SK-N-SH treated with all-trans-retinoic acid at 6 μM for 48 hours (cell line): ENCODE results near the gene DOP1B.

Experiments used
- ATAC-seq: fragments of 200-7000 bp; cut with Tn5 transposase; 3 replicates; pipeline ENCODE4 v1.9.1; 2020; ENCODE audit warnings: mild to moderate bottlenecking, moderate library complexity
- ARNTL ChIP-seq: fragments of 450-650 bp; formaldehyde crosslinking; IDR thresholded peaks from 2 replicates; pipeline ENCODE4 v1.5.0; 2020; ENCODE audit warnings: low read depth, mild to moderate bottlenecking, moderate library complexity, borderline replicate concordance
- BACH2 ChIP-seq: fragments of 250-450 bp; sonication (Bioruptor Pico); IDR thresholded peaks from 2 replicates; pipeline ENCODE4 v1.9.0; 2021; ENCODE audit warnings: mild to moderate bottlenecking, borderline replicate concordance
- CSDC2 ChIP-seq: fragments of 250-450 bp; sonication (Bioruptor Pico); IDR thresholded peaks from 2 replicates; pipeline ENCODE4 v1.5.0; 2020; ENCODE audit warnings: mild to moderate bottlenecking, moderate library complexity
- ESRRG ChIP-seq: fragments of 250-450 bp; sonication (Bioruptor Pico); IDR thresholded peaks from 2 replicates; pipeline ENCODE4 v1.6.1; 2021; ENCODE audit warnings: mild to moderate bottlenecking
- GLIS3 ChIP-seq: fragments of 250-450 bp; sonication (Bioruptor Pico); IDR thresholded peaks from 2 replicates; pipeline ENCODE4 v1.5.0; 2020; ENCODE audit warnings: mild to moderate bottlenecking, moderate library complexity
- ISL1 ChIP-seq: fragments of 250-450 bp; sonication (Bioruptor Pico); IDR thresholded peaks from 2 replicates; pipeline ENCODE4 v2.1.2; 2022; ENCODE audit warnings: mild to moderate bottlenecking, moderate library complexity
- OSR1 ChIP-seq: fragments of 250-450 bp; sonication (Bioruptor Pico); IDR thresholded peaks from 2 replicates; pipeline ENCODE4 v1.8.0; 2022; ENCODE audit warnings: moderate library complexity, mild to moderate bottlenecking, inconsistent platforms
- PPARA ChIP-seq: fragments of 250-450 bp; sonication (Bioruptor Pico); IDR thresholded peaks from 2 replicates; pipeline ENCODE4 v1.5.0; 2020; ENCODE audit warnings: mild to moderate bottlenecking, borderline replicate concordance
- RARB ChIP-seq: fragments of 250-450 bp; sonication (Bioruptor Pico); IDR thresholded peaks from 2 replicates; pipeline ENCODE4 v1.8.0; 2021; ENCODE audit warnings: mild to moderate bottlenecking, moderate library complexity
- SNAI2 ChIP-seq: fragments of 250-450 bp; sonication (Bioruptor Pico); IDR thresholded peaks from 2 replicates; pipeline ENCODE4 v1.5.0; 2020; ENCODE audit warnings: mild to moderate bottlenecking, moderate library complexity
- TCF4 ChIP-seq: fragments of 250-450 bp; sonication (Bioruptor Pico); IDR thresholded peaks from 2 replicates; pipeline ENCODE4 v1.8.0; 2021; ENCODE audit warnings: mild to moderate bottlenecking, moderate library complexity, borderline replicate concordance
- TOX ChIP-seq: fragments of 250-450 bp; sonication (Bioruptor Pico); IDR thresholded peaks from 2 replicates; pipeline ENCODE4 v1.8.0; 2021; ENCODE audit warnings: mild to moderate bottlenecking, moderate library complexity, borderline replicate concordance
- ZC3H10 ChIP-seq: fragments of 250-450 bp; sonication (Bioruptor Pico); IDR thresholded peaks from 2 replicates; pipeline ENCODE4 v1.5.1; 2021; ENCODE audit warnings: mild to moderate bottlenecking, moderate library complexity
- ZFP3 ChIP-seq: fragments of 250-450 bp; sonication (Bioruptor Pico); IDR thresholded peaks from 2 replicates; pipeline ENCODE4 v1.5.0; 2020; ENCODE audit warnings: mild to moderate bottlenecking, moderate library complexity
- ZFP30 ChIP-seq: fragments of 450-650 bp; formaldehyde crosslinking; IDR thresholded peaks from 2 replicates; pipeline ENCODE4 v1.5.0; 2022; ENCODE audit warnings: mild to moderate bottlenecking, moderate library complexity
- ZNF565 ChIP-seq: fragments of 450-650 bp; formaldehyde crosslinking; conservative IDR thresholded peaks from 2 replicates; pipeline ENCODE4 v1.5.0; 2020; ENCODE audit warnings: low read depth, mild to moderate bottlenecking, moderate library complexity
- ZNF70 ChIP-seq: fragments of 450-650 bp; formaldehyde crosslinking; IDR thresholded peaks from 2 replicates; pipeline ENCODE4 v1.5.0; 2020; ENCODE audit warnings: mild to moderate bottlenecking, moderate library complexity
- ZNF8 ChIP-seq: fragments of 450-650 bp; formaldehyde crosslinking; IDR thresholded peaks from 2 replicates; pipeline ENCODE4 v1.5.0; 2020; ENCODE audit warnings: mild to moderate bottlenecking, moderate library complexity
- TF ChIP-seq, protein P1 (sequence below): fragments of 250-450 bp; sonication (Bioruptor Pico); IDR thresholded peaks from 2 replicates; pipeline ENCODE4 v1.5.0; 2020; ENCODE audit warnings: mild to moderate bottlenecking, moderate library complexity
- TF ChIP-seq, protein P2 (sequence below): fragments of 250-450 bp; sonication (Bioruptor Pico); IDR thresholded peaks from 2 replicates; pipeline ENCODE4 v1.5.1; 2021; ENCODE audit warnings: mild to moderate bottlenecking, moderate library complexity
- TF ChIP-seq, protein P3 (sequence below): fragments of 250-450 bp; sonication (Bioruptor Pico); IDR thresholded peaks from 2 replicates; pipeline ENCODE4 v1.5.1; 2020; ENCODE audit warnings: low read depth, mild to moderate bottlenecking, moderate library complexity
- TF ChIP-seq, protein P4 (sequence below): fragments of 250-450 bp; sonication (Bioruptor Pico); IDR thresholded peaks from 2 replicates; pipeline ENCODE4 v1.8.0; 2020; ENCODE audit warnings: mild to moderate bottlenecking, moderate library complexity, borderline replicate concordance
- TF ChIP-seq, protein P5 (sequence below): fragments of 250-450 bp; sonication (Bioruptor Pico); IDR thresholded peaks from 2 replicates; pipeline ENCODE4 v1.8.0; 2021; ENCODE audit warnings: low read depth, mild to moderate bottlenecking, moderate library complexity, borderline replicate concordance

DOP1B gene

DNA sequence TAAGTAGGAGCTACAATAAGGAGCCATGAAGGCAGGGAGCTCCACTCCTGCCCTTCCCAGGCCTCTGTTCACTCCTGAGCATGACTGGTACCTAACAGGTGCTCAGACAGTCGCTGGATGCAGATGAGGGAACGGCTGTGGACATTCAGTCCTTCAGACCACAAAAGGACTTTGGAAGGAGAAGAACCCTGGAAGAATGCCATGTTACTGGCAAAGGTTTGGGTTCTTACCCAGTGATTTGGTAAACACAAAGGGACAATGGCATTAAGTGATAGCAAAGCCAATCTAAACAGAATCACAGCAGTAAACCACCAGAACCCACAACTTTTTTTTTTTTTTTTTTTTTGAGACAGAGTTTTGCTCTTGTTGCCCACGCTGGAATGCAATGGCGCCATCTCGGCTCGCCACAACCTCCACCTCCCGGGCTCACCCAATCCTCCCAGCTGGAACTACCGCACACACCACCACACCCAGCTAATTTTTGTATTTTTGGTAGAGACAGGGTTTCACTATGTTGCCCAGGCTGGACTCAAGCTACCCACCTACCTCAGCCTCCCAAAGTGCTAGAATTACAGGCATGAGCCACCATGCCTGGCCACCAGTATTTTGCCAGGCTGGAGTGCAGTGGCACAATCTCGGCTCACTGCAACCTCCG, 29.2 kb upstream of the DOP1B start:
- ATAC-seq: no peak
- no peak for TF ChIP-seq GLIS3 (CRISPR knock-in tag)
- TF ChIP-seq, protein P1, sequence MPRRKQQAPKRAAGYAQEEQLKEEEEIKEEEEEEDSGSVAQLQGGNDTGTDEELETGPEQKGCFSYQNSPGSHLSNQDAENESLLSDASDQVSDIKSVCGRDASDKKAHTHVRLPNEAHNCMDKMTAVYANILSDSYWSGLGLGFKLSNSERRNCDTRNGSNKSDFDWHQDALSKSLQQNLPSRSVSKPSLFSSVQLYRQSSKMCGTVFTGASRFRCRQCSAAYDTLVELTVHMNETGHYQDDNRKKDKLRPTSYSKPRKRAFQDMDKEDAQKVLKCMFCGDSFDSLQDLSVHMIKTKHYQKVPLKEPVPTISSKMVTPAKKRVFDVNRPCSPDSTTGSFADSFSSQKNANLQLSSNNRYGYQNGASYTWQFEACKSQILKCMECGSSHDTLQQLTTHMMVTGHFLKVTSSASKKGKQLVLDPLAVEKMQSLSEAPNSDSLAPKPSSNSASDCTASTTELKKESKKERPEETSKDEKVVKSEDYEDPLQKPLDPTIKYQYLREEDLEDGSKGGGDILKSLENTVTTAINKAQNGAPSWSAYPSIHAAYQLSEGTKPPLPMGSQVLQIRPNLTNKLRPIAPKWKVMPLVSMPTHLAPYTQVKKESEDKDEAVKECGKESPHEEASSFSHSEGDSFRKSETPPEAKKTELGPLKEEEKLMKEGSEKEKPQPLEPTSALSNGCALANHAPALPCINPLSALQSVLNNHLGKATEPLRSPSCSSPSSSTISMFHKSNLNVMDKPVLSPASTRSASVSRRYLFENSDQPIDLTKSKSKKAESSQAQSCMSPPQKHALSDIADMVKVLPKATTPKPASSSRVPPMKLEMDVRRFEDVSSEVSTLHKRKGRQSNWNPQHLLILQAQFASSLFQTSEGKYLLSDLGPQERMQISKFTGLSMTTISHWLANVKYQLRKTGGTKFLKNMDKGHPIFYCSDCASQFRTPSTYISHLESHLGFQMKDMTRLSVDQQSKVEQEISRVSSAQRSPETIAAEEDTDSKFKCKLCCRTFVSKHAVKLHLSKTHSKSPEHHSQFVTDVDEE: no peak
- TF ChIP-seq BACH2 (CRISPR knock-in tag): no peak
- TF ChIP-seq, protein P2, sequence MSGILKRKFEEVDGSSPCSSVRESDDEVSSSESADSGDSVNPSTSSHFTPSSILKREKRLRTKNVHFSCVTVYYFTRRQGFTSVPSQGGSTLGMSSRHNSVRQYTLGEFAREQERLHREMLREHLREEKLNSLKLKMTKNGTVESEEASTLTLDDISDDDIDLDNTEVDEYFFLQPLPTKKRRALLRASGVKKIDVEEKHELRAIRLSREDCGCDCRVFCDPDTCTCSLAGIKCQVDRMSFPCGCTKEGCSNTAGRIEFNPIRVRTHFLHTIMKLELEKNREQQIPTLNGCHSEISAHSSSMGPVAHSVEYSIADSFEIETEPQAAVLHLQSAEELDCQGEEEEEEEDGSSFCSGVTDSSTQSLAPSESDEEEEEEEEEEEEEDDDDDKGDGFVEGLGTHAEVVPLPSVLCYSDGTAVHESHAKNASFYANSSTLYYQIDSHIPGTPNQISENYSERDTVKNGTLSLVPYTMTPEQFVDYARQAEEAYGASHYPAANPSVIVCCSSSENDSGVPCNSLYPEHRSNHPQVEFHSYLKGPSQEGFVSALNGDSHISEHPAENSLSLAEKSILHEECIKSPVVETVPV (CRISPR knock-in tag): no peak
- no peak for TF ChIP-seq ZNF70 (CRISPR knock-in tag)
- TF ChIP-seq ZNF8 (CRISPR knock-in tag): no peak
- no peak for TF ChIP-seq ESRRG (CRISPR knock-in tag)
- TF ChIP-seq TOX: no peak
- TF ChIP-seq, protein P3, sequence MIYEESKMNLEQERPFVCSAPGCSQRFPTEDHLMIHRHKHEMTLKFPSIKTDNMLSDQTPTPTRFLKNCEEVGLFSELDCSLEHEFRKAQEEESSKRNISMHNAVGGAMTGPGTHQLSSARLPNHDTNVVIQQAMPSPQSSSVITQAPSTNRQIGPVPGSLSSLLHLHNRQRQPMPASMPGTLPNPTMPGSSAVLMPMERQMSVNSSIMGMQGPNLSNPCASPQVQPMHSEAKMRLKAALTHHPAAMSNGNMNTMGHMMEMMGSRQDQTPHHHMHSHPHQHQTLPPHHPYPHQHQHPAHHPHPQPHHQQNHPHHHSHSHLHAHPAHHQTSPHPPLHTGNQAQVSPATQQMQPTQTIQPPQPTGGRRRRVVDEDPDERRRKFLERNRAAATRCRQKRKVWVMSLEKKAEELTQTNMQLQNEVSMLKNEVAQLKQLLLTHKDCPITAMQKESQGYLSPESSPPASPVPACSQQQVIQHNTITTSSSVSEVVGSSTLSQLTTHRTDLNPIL (CRISPR knock-in tag): no peak
- no peak for TF ChIP-seq RARB (CRISPR knock-in tag)
- TF ChIP-seq ARNTL (CRISPR knock-in tag): no peak
- TF ChIP-seq ZFP3: no peak
- TF ChIP-seq OSR1 (CRISPR knock-in tag): no peak
- TF ChIP-seq, protein P4, sequence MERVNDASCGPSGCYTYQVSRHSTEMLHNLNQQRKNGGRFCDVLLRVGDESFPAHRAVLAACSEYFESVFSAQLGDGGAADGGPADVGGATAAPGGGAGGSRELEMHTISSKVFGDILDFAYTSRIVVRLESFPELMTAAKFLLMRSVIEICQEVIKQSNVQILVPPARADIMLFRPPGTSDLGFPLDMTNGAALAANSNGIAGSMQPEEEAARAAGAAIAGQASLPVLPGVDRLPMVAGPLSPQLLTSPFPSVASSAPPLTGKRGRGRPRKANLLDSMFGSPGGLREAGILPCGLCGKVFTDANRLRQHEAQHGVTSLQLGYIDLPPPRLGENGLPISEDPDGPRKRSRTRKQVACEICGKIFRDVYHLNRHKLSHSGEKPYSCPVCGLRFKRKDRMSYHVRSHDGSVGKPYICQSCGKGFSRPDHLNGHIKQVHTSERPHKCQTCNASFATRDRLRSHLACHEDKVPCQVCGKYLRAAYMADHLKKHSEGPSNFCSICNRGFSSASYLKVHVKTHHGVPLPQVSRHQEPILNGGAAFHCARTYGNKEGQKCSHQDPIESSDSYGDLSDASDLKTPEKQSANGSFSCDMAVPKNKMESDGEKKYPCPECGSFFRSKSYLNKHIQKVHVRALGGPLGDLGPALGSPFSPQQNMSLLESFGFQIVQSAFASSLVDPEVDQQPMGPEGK: no peak
- no peak for TF ChIP-seq ZNF565 (CRISPR knock-in tag)
- no peak for TF ChIP-seq CSDC2 (CRISPR knock-in tag)
- TF ChIP-seq, protein P5, sequence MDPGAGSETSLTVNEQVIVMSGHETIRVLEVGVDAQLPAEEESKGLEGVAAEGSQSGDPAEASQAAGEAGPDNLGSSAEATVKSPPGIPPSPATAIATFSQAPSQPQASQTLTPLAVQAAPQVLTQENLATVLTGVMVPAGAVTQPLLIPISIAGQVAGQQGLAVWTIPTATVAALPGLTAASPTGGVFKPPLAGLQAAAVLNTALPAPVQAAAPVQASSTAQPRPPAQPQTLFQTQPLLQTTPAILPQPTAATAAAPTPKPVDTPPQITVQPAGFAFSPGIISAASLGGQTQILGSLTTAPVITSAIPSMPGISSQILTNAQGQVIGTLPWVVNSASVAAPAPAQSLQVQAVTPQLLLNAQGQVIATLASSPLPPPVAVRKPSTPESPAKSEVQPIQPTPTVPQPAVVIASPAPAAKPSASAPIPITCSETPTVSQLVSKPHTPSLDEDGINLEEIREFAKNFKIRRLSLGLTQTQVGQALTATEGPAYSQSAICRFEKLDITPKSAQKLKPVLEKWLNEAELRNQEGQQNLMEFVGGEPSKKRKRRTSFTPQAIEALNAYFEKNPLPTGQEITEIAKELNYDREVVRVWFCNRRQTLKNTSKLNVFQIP (CRISPR knock-in tag): no peak
- TF ChIP-seq SNAI2 (CRISPR knock-in tag): no peak
- no peak for TF ChIP-seq ZFP30 (CRISPR knock-in tag)

DNA sequence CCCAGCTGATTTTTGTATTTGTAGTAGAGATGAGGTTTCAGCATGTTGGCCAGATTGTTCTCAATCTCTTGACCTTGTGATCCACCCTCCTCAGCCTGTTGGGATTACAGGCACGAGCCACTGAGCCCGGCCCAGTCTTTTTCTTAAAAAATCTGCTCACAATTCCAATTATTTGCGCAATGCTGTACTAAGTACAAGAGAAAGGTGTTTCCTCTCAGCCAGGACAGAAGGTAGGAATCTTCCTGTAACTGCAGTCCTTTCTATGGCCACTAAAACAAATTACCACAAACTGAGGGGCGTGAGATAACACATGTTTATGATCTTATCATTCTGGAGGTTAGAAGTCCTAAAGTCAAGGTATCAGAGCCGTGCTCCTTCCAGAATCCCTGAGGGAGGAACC, 28.6 kb upstream of the DOP1B start:
- ATAC-seq: no peak
- TF ChIP-seq, protein P2 (CRISPR knock-in tag): no peak
- no peak for TF ChIP-seq ESRRG (CRISPR knock-in tag)
- no peak for TF ChIP-seq BACH2 (CRISPR knock-in tag)
- no peak for TF ChIP-seq ARNTL (CRISPR knock-in tag)
- no peak for TF ChIP-seq OSR1 (CRISPR knock-in tag)
- TF ChIP-seq, protein P4: no peak
- no peak for TF ChIP-seq ISL1 (CRISPR knock-in tag)
- TF ChIP-seq, protein P3 (CRISPR knock-in tag): no peak
- no peak for TF ChIP-seq PPARA (CRISPR knock-in tag)
- no peak for TF ChIP-seq RARB (CRISPR knock-in tag)
- TF ChIP-seq ZNF70 (CRISPR knock-in tag): no peak
- no peak for TF ChIP-seq CSDC2 (CRISPR knock-in tag)
- no peak for TF ChIP-seq ZNF8 (CRISPR knock-in tag)
- no peak for TF ChIP-seq GLIS3 (CRISPR knock-in tag)
- TF ChIP-seq TCF4 (CRISPR knock-in tag): no peak
- no peak for TF ChIP-seq ZNF565 (CRISPR knock-in tag)
- no peak for TF ChIP-seq ZC3H10 (CRISPR knock-in tag)
